ENCODE data around the gene AMOTL2.

DNA sequence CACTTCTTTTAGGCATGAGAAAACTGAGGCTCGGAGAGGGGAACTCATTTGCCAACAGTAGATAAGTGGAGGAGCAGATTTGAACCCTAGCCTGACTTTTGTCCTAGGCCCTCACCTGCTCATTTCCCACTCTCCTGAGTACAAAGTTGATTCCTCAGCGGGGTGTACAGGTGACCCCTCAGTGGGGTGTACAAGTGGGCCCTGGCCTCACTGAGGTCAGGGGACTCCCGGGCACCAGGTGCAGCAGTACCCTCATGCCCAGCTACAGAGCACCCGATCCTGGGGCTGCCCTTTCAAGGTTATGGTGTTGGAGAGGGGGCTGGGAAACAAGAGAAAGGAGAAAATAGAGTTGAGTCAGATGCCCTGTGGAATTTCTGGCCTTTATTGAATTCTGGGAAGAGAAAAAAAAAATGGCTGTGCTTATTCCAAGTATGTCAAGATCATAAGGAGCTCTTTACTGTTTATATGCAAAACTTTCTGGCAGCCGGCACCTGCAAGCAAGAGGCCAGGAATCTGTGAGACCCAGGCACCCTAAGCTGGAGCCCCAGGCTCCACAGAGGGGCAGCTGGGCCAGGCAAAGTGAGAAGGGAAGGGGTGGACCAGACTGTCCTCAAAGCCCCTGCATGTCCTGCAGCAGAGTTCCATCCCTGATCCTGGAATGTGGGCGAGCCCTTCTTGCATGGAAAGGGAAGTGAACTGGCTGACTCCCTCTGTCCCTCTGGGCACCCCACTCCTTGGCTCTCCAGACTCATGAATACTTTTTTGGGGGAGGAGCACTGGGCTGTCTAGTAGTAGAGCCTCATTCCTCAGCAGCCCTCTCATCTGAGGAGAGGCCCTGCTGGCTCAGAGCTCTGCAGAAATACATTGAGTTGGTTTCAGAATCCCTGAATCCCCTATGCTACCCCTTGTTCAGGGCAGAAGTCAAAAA lies 43.1 kb downstream of the AMOTL2 start:
- TF ChIP-seq, protein P1, sequence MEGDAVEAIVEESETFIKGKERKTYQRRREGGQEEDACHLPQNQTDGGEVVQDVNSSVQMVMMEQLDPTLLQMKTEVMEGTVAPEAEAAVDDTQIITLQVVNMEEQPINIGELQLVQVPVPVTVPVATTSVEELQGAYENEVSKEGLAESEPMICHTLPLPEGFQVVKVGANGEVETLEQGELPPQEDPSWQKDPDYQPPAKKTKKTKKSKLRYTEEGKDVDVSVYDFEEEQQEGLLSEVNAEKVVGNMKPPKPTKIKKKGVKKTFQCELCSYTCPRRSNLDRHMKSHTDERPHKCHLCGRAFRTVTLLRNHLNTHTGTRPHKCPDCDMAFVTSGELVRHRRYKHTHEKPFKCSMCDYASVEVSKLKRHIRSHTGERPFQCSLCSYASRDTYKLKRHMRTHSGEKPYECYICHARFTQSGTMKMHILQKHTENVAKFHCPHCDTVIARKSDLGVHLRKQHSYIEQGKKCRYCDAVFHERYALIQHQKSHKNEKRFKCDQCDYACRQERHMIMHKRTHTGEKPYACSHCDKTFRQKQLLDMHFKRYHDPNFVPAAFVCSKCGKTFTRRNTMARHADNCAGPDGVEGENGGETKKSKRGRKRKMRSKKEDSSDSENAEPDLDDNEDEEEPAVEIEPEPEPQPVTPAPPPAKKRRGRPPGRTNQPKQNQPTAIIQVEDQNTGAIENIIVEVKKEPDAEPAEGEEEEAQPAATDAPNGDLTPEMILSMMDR (conservative IDR thresholded peaks at IDR 0.05; ENCODE audit: low read depth, low read length) = no peak
- TF ChIP-seq EZH2 (IDR thresholded peaks at IDR 0.05; ENCODE audit: borderline replicate concordance, low read depth, low read length, poor library complexity, severe bottlenecking) = no peak

Data from A673 (cell line).